Pancreas (tissue), 10 donors: ENCODE data around the gene ZFP92. TPM values are rescaled to one million over a fixed set of nuclear protein-coding genes. Genes with fewer than 3 reads are reported as not detected.
A peak's percentile ranks its signal among the peaks of the same experiment; 100 is the strongest.
"Not testable (repeated sequence)": the region's sequence is repeated elsewhere in the genome, so short reads cannot be mapped to it uniquely, and the experiment has no call there.

ENCODE experiments used
- ATAC-seq, 4 donors: fragments of 200-7000 bp; cut with Tn5 transposase; one replicate each; pipeline versions ENCODE4 v1.8.0 to v1.9.1; 2020; ENCODE audit warnings: mild to moderate bottlenecking in 4 of 4, moderate library complexity in 4 of 4
- DNase-seq, 6 donors: peaks; one replicate each; pipeline ENCODE4 v3.0.0-alpha.2; 2020
- FAIRE-seq: peaks from 2 replicates; lab custom pipeline; 2012; peaks lifted over from hg19 to GRCh38; lab: Jason Lieb, UNC
- H3K27ac ChIP-seq, 4 donors: fragments of 200-600 bp; sonication (generic); 1 replicate in 3 of 4; 2 replicates in 1 of 4; pipeline versions ENCODE4 v1.5.0 to v1.8.0; 2020
- H3K27me3 ChIP-seq, 4 donors: fragments of 200-600 bp; one replicate each; pipeline ENCODE4 v1.8.0; 2021
- H3K36me3 ChIP-seq, 3 donors: fragments of 200-600 bp; sonication (generic) in 1 of 3; one replicate each; pipeline versions ENCODE4 v1.5.0 to v1.8.0; 2020 to 2021
- H3K4me1 ChIP-seq, 3 donors: fragments of 200-600 bp; one replicate each; pipeline ENCODE4 v1.8.0; 2021
- H3K4me3 ChIP-seq, 4 donors: fragments of 200-600 bp; sonication (generic) in 2 of 4; one replicate each; pipeline versions ENCODE4 v1.5.0 to v1.8.0; 2020 to 2021
- H3K9me3 ChIP-seq, 4 donors: fragments of 200-600 bp; one replicate each; pipeline ENCODE4 v1.8.0; 2021
- CTCF ChIP-seq, 4 donors: fragments of 200-600 bp; sonication (generic) in 3 of 4; IDR thresholded peaks; one replicate each; pipeline versions ENCODE4 v1.5.0 to v1.8.0; 2021; ENCODE audit warnings: antibody characterized with exemption in 4 of 4
- WGBS, 2 donors: extraction: QIAGEN DNeasy Blood & Tissue Kit; methylation state at CpG; one replicate each; pipeline ENCODE4 v1.1.7; 2013; 5-methylcytosine and 5-hydroxymethylcytosine counted together
- intact Hi-C, 3 donors: fragments of 100-400 bp; cut with DNase I; formaldehyde crosslinking; loops; one replicate each; pipeline versions ENCODE4 v1.11.1 to v1.14.2; 2022
- polyA plus RNA-seq, 2 donors: library from polyadenylated mRNA; stranded (reverse); fragments of 200-250 nt; gene quantifications; one replicate each; pipeline ENCODE4 v1.2.3, GENCODE V29; 2013
- total RNA-seq, 6 donors: library from RNA; stranded (reverse); fragmentation: NEBNext Ultra II Directional in 4 of 6; extraction: Animal tissue kit (Norgen Biotek cat#: 25700) in 4 of 6; gene quantifications; one replicate each; pipeline versions ENCODE4 v1.2.1 to v1.2.4, GENCODE V29; 2021 to 2023
- donor health status: healthy with polysubstance abuse.
- donor health status: DM: no; HTN: no; CAD: no; lungs with moderate emphysema.
- donor health status: DM: no; HTN: no; CAD: no.
- donor health status: control.
- donor health status: control.
- donor health status: Bipolar disorder and iron deficiency.
- donor health status: DM: yes; HTN: yes; CAD: no.
- donor health status: DM: no; HTN: no; CAD: no.
- donor health status: DM: no; HTN: no; CAD: no.
- donor health status: DM: yes; HTN: yes; CAD: no.

ZFP92 gene
- total and polyA plus RNA-seq, 8 donors, result 0.28 to 1.00 (median 0.41) TPM

GRCh38 chrX:153380691-153381090, 30.6 kb upstream of the ZFP92 start:
- Histone ChIP-seq H3K9me3 (no peaks in the 10 kb centered on the region), H3K4me3 (no peak overlapping the region), H3K36me3 (no peaks in the 10 kb centered on the region), H3K4me1 (no peaks in the 10 kb centered on the region), H3K27me3 (no peaks in the 10 kb centered on the region), H3K27ac (no peak overlapping the region)
- 83 to 84% methylated on average over 9 of the region's 9 CpGs for WGBS, 2 donors
- no peak for TF ChIP-seq CTCF (IDR thresholded peaks at IDR 0.05)
- no peak for ATAC-seq
- FAIRE-seq, result no peak
- DNase-seq, result no peak
- intact Hi-C loops, result no loop called here

GRCh38 chrX:153381684-153382532, 29.4 kb upstream of the ZFP92 start:
- intact Hi-C loops, result no loop called here
- 16 to 32% methylated on average over 12 of the region's 12 CpGs for WGBS, 2 donors
- peak overlapping the region; percentile 42 to 86 (median 70) for H3K27ac ChIP-seq
- no peak for TF ChIP-seq CTCF (IDR thresholded peaks at IDR 0.05)
- H3K36me3 ChIP-seq, result no peaks in the 10 kb centered on the region
- ATAC-seq (peak; percentile 87 to 91 (median 88)), DNase-seq (peak in 4 of 6 donors; percentile 69 to 78 (median 72)), FAIRE-seq (no peak)
- peaks cover 0 to 2% (median 0%) of the 10 kb centered on the region in 4 donors for H3K27me3 ChIP-seq
- no peaks in the 10 kb centered on the region for H3K4me1 ChIP-seq
- H3K4me3 ChIP-seq, result no peak overlapping the region
- no peaks in the 10 kb centered on the region for H3K9me3 ChIP-seq

GRCh38 chrX:153382563-153383482, 28.4 kb upstream of the ZFP92 start:
- peak overlapping the region in 1 of 4 donors; percentile 86 for H3K27ac ChIP-seq
- no peak overlapping the region for H3K4me3 ChIP-seq

GRCh38 chrX:153384390-153384789, 26.9 kb upstream of the ZFP92 start:
- no peak for TF ChIP-seq CTCF (IDR thresholded peaks at IDR 0.05)
- WGBS, 2 donors, result 75 to 89% methylated on average over 6 of the region's 6 CpGs
- no peak for DNase-seq
- Histone ChIP-seq H3K27me3 (peaks cover 0 to 2% (median 0%) of the 10 kb centered on the region in 4 donors), H3K4me3 (no peak overlapping the region), H3K9me3 (no peaks in the 10 kb centered on the region), H3K27ac (no peak overlapping the region), H3K4me1 (no peaks in the 10 kb centered on the region), H3K36me3 (no peaks in the 10 kb centered on the region)
- FAIRE-seq, result no peak
- no peak for ATAC-seq
- intact Hi-C loops, result no loop called here

More at GRCh38 chrX:153382563-153383482, 28.4 kb upstream of the ZFP92 start:
- FAIRE-seq (no peak), DNase-seq (no peak), ATAC-seq (no peak)
- TF ChIP-seq CTCF (IDR thresholded peaks at IDR 0.05), result no peak
- WGBS, 2 donors, result 73 to 75% methylated on average over 3 of the region's 3 CpGs
- Histone ChIP-seq H3K9me3 (no peaks in the 10 kb centered on the region), H3K36me3 (no peaks in the 10 kb centered on the region), H3K4me1 (no peaks in the 10 kb centered on the region), H3K27me3 (peaks cover 0 to 2% (median 0%) of the 10 kb centered on the region in 4 donors)
- intact Hi-C loops, result no loop called here

GRCh38 chrX:153384973-153385372, 26.3 kb upstream of the ZFP92 start:
- FAIRE-seq, H3K36me3 ChIP-seq, H3K4me1 ChIP-seq, intact Hi-C loops, H3K27ac ChIP-seq, DNase-seq, H3K9me3 ChIP-seq, H3K4me3 ChIP-seq, H3K27me3 ChIP-seq, ATAC-seq: not testable (repeated sequence)
- WGBS, 2 donors, result 63 to 78% methylated on average over 2 of the region's 2 CpGs
